ENCODE results near the gene ADORA2B. TPM values are rescaled to one million over a fixed set of nuclear protein-coding genes. Genes with fewer than 3 reads are reported as not detected.
"Not testable (repeated sequence)": the region's sequence is repeated elsewhere in the genome, so short reads cannot be mapped to it uniquely, and the experiment has no call there.

ADORA2B gene
- polyA plus RNA-seq, 1 of the 3 experiments (the other 2 are of a cell fraction), result 12.6 TPM

DNA sequence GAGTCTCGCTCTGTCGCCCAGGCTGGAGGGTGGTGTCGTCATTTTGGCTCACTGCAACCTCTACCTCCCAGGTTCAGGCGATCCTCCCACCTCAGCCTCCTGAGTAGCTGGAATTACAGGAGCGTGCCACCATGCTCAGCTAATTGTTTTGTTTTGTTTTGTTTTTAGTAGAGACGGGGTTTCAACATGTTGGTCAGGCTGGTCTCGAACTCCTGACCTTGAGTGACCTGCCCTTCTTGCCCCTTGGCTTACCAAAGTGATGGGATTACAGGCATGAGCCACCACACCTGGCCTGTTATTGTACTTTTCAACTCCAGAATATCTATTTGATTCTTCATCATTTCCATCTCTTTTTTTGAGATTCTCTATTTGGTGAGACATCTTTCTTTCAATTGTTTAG is 9.0 kb upstream of the ADORA2B start:
- H3F3A ChIP-seq (replicated peaks; ENCODE audit: insufficient read depth), result no peaks in the 10 kb centered on the region
- 88% methylated on average over 7 of the region's 7 CpGs for WGBS (ENCODE audit: low lambda C conversion rate)
- H3K79me2 ChIP-seq (ENCODE audit: insufficient read depth), result no peaks in the 10 kb centered on the region
- no peak overlapping the region for H3K9ac ChIP-seq
- DNase-seq, result no peak
- H3K9me2 ChIP-seq, result no peaks in the 10 kb centered on the region
- H4K20me1 ChIP-seq (ENCODE audit: insufficient read depth), result no peaks in the 10 kb centered on the region
- TF ChIP-seq SIN3A (IDR thresholded peaks at IDR 0.05; ENCODE audit: borderline replicate concordance, low read depth, low read length) (no peak), GATA2 (CRISPR knock-in tag; IDR thresholded peaks at IDR 0.05) (no peak), TCF12 (IDR thresholded peaks at IDR 0.05) (no peak), FOXJ3 (CRISPR knock-in tag; IDR thresholded peaks at IDR 0.05) (no peak), MEF2A (IDR thresholded peaks at IDR 0.05; ENCODE audit: borderline replicate concordance, low read depth) (no peak), POLR2AphosphoS5 (IDR thresholded peaks at IDR 0.05; ENCODE audit: low read depth, low read length) (no peak), GABPA (IDR thresholded peaks at IDR 0.05; ENCODE audit: low read depth) (no peak)
- TF ChIP-seq, protein P1, sequence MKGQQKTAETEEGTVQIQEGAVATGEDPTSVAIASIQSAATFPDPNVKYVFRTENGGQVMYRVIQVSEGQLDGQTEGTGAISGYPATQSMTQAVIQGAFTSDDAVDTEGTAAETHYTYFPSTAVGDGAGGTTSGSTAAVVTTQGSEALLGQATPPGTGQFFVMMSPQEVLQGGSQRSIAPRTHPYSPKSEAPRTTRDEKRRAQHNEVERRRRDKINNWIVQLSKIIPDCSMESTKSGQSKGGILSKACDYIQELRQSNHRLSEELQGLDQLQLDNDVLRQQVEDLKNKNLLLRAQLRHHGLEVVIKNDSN (IDR thresholded peaks at IDR 0.05; ENCODE audit: borderline replicate concordance, low read depth), result no peak
- no peak overlapping the region for H2AFZ ChIP-seq (ENCODE audit: low read depth)
- H3K27ac ChIP-seq (ENCODE audit: low read depth in 2 of 2, low read length in 1 of 2), result no peak overlapping the region
- no peaks in the 10 kb centered on the region for H3K4me1 ChIP-seq (ENCODE audit: control insufficient read depth in 1 of 2, insufficient read depth in 2 of 2, low read depth in 1 of 2, low read length in 1 of 2)
- POLR2A ChIA-PET, result no interaction called here
- CTCF ChIA-PET, result interaction anchor here (1.1 to 3.2 kb wide), 2 partner anchors 9 to 63 kb away, joined by 3 to 20 read pairs; partner anchors contain the start of genes ADORA2B, TTC19 and ZSWIM7
- no peak overlapping the region for H3K4me2 ChIP-seq
- H3K36me3 ChIP-seq (replicated peaks in 1 of 2; ENCODE audit: control insufficient read depth in 1 of 2, insufficient read depth in 2 of 2, low read length in 1 of 2), result no peaks in the 10 kb centered on the region
- H3K4me3 ChIP-seq (ENCODE audit: low read depth in 2 of 2, low read length in 1 of 2), result no peak overlapping the region
- H3K9me3 ChIP-seq, result no peaks in the 10 kb centered on the region
- no peaks in the 10 kb centered on the region for H3K27me3 ChIP-seq (ENCODE audit: insufficient read depth)

DNA sequence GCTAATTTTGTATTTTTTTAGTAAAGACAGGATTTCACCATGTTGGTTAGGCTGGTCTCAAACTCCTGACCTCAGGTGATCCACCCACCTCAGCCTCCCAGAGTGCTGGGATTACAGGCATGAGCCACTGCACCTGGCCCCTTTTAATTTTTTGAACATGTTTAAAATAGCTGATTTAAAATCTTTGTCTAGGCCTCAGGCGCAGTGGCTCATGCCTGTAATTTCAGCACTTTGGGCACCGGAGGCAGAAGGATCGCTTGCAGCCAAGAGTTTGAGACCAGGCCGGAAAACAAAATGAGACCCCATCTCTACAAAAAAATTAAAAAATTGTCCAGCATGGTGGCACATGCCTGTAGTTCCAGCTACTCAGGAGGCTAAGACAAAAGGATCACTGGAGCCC is 8.4 kb upstream of the ADORA2B start:
- H3K9me2 ChIP-seq; H3K4me1 ChIP-seq (ENCODE audit: control insufficient read depth in 1 of 2, insufficient read depth in 2 of 2, low read depth in 1 of 2, low read length in 1 of 2); H3K27ac ChIP-seq (ENCODE audit: low read depth in 2 of 2, low read length in 1 of 2); H3K9me3 ChIP-seq; DNase-seq; H3K4me2 ChIP-seq; H3K9ac ChIP-seq; H3K27me3 ChIP-seq (ENCODE audit: insufficient read depth); H2AFZ ChIP-seq (ENCODE audit: low read depth); H3K4me3 ChIP-seq (ENCODE audit: low read depth in 2 of 2, low read length in 1 of 2); POLR2A ChIA-PET; H4K20me1 ChIP-seq (ENCODE audit: insufficient read depth); H3K36me3 ChIP-seq (replicated peaks in 1 of 2; ENCODE audit: control insufficient read depth in 1 of 2, insufficient read depth in 2 of 2, low read length in 1 of 2); H3K79me2 ChIP-seq (ENCODE audit: insufficient read depth); H3F3A ChIP-seq (replicated peaks; ENCODE audit: insufficient read depth): not testable (repeated sequence)
- WGBS (ENCODE audit: low lambda C conversion rate), result 92% methylated on average over 4 of the region's 4 CpGs
- CTCF ChIA-PET, result interaction anchor here (3.2 kb wide), 1 partner anchor 8 kb away, joined by 20 read pairs; the partner anchor contains the start of gene ADORA2B

DNA sequence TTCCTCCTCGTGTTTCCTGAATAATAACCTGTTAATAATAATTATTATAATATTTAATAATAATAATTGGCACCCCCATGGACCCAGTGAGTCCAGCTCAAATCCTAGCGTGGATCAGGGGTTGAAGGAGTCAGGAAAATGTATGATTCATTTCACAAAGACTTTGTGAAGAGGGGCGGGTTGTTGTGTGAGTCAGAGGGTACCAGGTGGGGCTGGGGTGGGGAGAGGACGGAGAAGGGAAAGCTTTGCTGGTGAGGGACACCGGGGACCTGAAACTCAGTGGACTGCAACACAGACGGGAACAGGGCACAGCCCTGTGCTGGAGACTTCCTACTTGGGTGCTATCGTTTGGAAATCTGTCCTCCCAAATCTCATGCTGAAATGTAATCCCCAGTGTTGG is 3.1 kb upstream of the ADORA2B start:
- TF ChIP-seq FOSL2 (IDR thresholded peaks at IDR 0.05; ENCODE audit: borderline replicate concordance, low read depth) (peak; percentile 21; the same call in 1 of the 2 replicates), YY1 (IDR thresholded peaks at IDR 0.05; ENCODE audit: low read depth) (no peak)
- ChIA-PET CTCF (no interaction called here), POLR2A (interaction anchor here (1.1 kb wide), 1 partner anchor 57 kb away, joined by 3 read pairs; the partner anchor contains the start of genes TTC19 and ZSWIM7)
- Histone ChIP-seq H3K4me2 (no peak overlapping the region), H3K27ac (ENCODE audit: low read depth in 2 of 2, low read length in 1 of 2) (no peak overlapping the region), H3K9me2 (no peaks in the 10 kb centered on the region), H4K20me1 (ENCODE audit: insufficient read depth) (no peaks in the 10 kb centered on the region), H3K4me3 (ENCODE audit: low read depth in 2 of 2, low read length in 1 of 2) (no peak overlapping the region), H3K79me2 (ENCODE audit: insufficient read depth) (no peaks in the 10 kb centered on the region), H3K36me3 (replicated peaks in 1 of 2; ENCODE audit: control insufficient read depth in 1 of 2, insufficient read depth in 2 of 2, low read length in 1 of 2) (no peaks in the 10 kb centered on the region), H3K9me3 (no peaks in the 10 kb centered on the region), H3K27me3 (ENCODE audit: insufficient read depth) (no peaks in the 10 kb centered on the region), H3F3A (replicated peaks; ENCODE audit: insufficient read depth) (no peaks in the 10 kb centered on the region), H2AFZ (ENCODE audit: low read depth) (no peak overlapping the region), H3K4me1 (ENCODE audit: control insufficient read depth in 1 of 2, insufficient read depth in 2 of 2, low read depth in 1 of 2, low read length in 1 of 2) (peaks cover 0 to 7% of the 10 kb centered on the region in 2 experiments; a peak in 1 of 4 replicates), H3K9ac (no peak overlapping the region)
- WGBS (ENCODE audit: low lambda C conversion rate), result 62% methylated on average over 7 of the region's 7 CpGs
- no peak for DNase-seq
